Gastroesophageal sphincter (tissue), 4 donors: ENCODE results near the gene KRT6B. TPM values are rescaled to one million over a fixed set of nuclear protein-coding genes. Genes with fewer than 3 reads are reported as not detected.

Source experiments
- ATAC-seq: fragments of 150-250 bp; one replicate; pipeline ENCODE4 v1.9.1; 2016; ENCODE audit warnings: mild to moderate bottlenecking, moderate library complexity
- H3K27ac ChIP-seq, 4 donors: fragments of 200-600 bp; sonication (generic) in 3 of 4; 1 replicate in 3 of 4; 2 replicates in 1 of 4; pipeline ENCODE4 v1.5.1; 2016 to 2019
- H3K27me3 ChIP-seq: fragments of 200-600 bp; sonication (generic); one replicate; pipeline ENCODE4 v1.5.1; 2019
- H3K36me3 ChIP-seq, 2 donors: fragments of 200-600 bp; sonication (generic); one replicate each; pipeline ENCODE4 v1.5.1; 2019; ENCODE audit warnings: control low read depth in 1 of 2
- H3K4me1 ChIP-seq, 3 donors: fragments of 200-600 bp; sonication (generic); 1 replicate in 2 of 3; 2 replicates in 1 of 3; pipeline ENCODE4 v1.5.1; 2016 to 2019; ENCODE audit warnings: control low read depth in 2 of 3
- H3K4me3 ChIP-seq, 2 donors: fragments of 200-600 bp; sonication (generic); one replicate each; pipeline ENCODE4 v1.5.1; 2019; ENCODE audit warnings: mild to moderate bottlenecking in 1 of 2, moderate library complexity in 1 of 2
- H3K9me3 ChIP-seq, 3 donors: fragments of 200-600 bp; sonication (generic); one replicate each; pipeline ENCODE4 v1.5.1; 2017 to 2019; ENCODE audit warnings: control low read depth in 2 of 3
- EP300 ChIP-seq: sonication (generic); formaldehyde crosslinking; IDR thresholded peaks from one replicate; pipeline ENCODE4 v1.6.1; 2017; ENCODE audit warnings: antibody characterized with exemption, mild to moderate bottlenecking
- POLR2A ChIP-seq, 2 donors: fragments of 450-650 bp; IDR thresholded peaks; one replicate each; pipeline ENCODE4 v1.6.1; 2017; ENCODE audit warnings: antibody characterized with exemption in 2 of 2, mild to moderate bottlenecking in 2 of 2, moderate library complexity in 1 of 2
- POLR2AphosphoS5 ChIP-seq: sonication (generic); formaldehyde crosslinking; IDR thresholded peaks from one replicate; pipeline ENCODE4 v1.6.1; 2017; ENCODE audit warnings: antibody characterized with exemption
- WGBS, 2 donors: methylation state at CpG; one replicate each; pipeline ENCODE4 v1.1.5; 2018; ENCODE audit warnings: low coverage in 1 of 2; 5-methylcytosine and 5-hydroxymethylcytosine counted together
- total RNA-seq, 4 donors: library from RNA; depleted of rRNA; stranded (reverse); fragments of >200 nt; gene quantifications; one replicate each; pipeline ENCODE4 v1.1.0, GENCODE V29; 2016
- TF ChIP-seq, protein P1 (sequence below), 4 experiments: fragments of 200-600 bp in 2 of 4; fragments of 450-650 bp in 2 of 4; sonication (generic) in 1 of 4; IDR thresholded peaks; one replicate each; pipeline ENCODE4 v1.5.1; 2017 to 2019; ENCODE audit warnings: antibody characterized with exemption in 4 of 4, mild to moderate bottlenecking in 2 of 4, moderate library complexity in 2 of 4

The KRT6B gene
- total RNA-seq, 4 donors from 2014 or later, result 0.54 to 60.8 (median 7.3) TPM

DNA sequence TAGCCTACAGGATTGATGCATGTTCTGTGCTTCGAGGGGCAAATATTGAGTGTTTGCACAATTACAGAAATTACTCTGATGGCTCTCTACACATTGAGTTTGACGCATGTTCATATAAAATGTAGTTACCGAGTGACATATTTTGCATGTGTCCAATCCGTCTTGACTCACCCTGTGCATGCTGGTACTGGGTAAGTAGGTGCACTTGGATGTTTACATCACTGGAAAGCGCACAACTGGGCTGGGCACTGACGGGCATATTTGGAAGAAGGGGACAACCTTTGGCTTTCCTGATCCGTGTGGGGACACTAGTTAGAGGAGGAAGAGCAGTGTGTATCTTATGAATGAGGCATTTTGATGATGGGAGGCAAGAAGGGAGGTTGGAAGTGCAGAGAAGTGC, 46.0 kb upstream of the KRT6B start:
- Histone ChIP-seq H3K4me3 (no peak overlapping the region), H3K36me3 (no peaks in the 10 kb centered on the region), H3K9me3 (no peaks in the 10 kb centered on the region), H3K4me1 (peaks cover 0 to 8% (median 0%) of the 10 kb centered on the region in 3 donors), H3K27me3 (no peaks in the 10 kb centered on the region), H3K27ac (no peak overlapping the region)
- ATAC-seq, result no peak
- WGBS, 2 donors, result 94 to 95% methylated on average over 5 to 6 of the region's 7 CpGs
- no peak for TF ChIP-seq POLR2AphosphoS5
- TF ChIP-seq, protein P1, sequence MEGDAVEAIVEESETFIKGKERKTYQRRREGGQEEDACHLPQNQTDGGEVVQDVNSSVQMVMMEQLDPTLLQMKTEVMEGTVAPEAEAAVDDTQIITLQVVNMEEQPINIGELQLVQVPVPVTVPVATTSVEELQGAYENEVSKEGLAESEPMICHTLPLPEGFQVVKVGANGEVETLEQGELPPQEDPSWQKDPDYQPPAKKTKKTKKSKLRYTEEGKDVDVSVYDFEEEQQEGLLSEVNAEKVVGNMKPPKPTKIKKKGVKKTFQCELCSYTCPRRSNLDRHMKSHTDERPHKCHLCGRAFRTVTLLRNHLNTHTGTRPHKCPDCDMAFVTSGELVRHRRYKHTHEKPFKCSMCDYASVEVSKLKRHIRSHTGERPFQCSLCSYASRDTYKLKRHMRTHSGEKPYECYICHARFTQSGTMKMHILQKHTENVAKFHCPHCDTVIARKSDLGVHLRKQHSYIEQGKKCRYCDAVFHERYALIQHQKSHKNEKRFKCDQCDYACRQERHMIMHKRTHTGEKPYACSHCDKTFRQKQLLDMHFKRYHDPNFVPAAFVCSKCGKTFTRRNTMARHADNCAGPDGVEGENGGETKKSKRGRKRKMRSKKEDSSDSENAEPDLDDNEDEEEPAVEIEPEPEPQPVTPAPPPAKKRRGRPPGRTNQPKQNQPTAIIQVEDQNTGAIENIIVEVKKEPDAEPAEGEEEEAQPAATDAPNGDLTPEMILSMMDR (IDR thresholded peaks at IDR 0.05), result no peak
- TF ChIP-seq POLR2A (IDR thresholded peaks at IDR 0.05), result no peak
- TF ChIP-seq EP300, result no peak

DNA sequence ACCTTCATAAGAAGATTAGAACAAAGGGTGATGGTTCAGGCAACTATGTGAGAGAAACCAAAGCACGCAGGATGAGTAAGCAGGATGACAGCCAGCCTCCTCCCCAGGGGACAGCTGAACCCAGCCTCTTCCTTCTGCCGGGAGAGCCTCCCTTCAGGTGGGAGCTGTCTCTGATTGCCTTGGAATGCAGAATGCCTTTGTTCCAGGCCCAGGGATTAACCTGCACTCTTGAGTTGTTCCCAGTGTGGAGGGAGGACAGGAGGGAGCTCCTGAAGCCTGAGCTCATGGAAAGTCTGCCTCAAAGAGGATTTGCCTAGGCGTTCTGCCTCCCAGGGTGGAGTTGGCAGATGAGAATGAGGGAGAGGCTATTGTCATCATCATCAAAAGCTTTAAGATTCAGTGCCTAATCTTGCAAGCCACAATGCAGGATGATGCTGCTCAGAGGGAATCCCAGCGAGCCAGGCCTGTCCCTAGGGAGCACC, 44.7 kb upstream of the KRT6B start:
- H3K27me3 ChIP-seq, result peaks cover 9% of the 10 kb centered on the region
- H3K9me3 ChIP-seq, result no peaks in the 10 kb centered on the region
- no peak overlapping the region for H3K4me3 ChIP-seq
- ATAC-seq, result peak; percentile 46
- TF ChIP-seq, protein P1 (IDR thresholded peaks at IDR 0.05), result no peak
- TF ChIP-seq POLR2AphosphoS5 (no peak), EP300 (no peak), POLR2A (IDR thresholded peaks at IDR 0.05) (no peak)
- no peak overlapping the region for H3K27ac ChIP-seq
- 60 to 100% methylated on average over 1 of the region's 4 CpGs for WGBS, 2 donors
- no peaks in the 10 kb centered on the region for H3K36me3 ChIP-seq
- H3K4me1 ChIP-seq, result peaks cover 0 to 8% (median 0%) of the 10 kb centered on the region in 3 donors

DNA sequence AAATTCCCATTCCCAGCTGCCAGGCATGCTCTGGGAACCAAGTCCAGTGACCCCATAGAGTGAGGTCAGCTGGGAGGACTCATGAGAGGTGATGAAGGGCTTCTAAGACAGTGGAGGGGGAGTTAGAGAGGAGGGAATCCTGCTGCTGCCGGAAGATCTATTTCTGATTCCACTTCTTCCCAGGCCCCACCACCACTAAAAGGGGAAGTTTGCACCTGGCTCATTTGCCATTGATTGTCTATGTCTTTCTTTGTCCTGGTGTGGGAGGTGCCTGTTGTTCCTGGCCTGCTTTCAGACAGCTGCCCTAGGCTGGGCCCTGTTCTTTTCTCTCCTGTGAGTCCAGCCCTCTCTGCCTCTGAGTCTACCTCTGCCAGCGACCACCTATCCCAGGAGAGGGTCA, 44.1 kb upstream of the KRT6B start:
- TF ChIP-seq, protein P1 (IDR thresholded peaks at IDR 0.05), result no peak
- TF ChIP-seq POLR2AphosphoS5, result no peak
- TF ChIP-seq POLR2A (IDR thresholded peaks at IDR 0.05), result no peak
- TF ChIP-seq EP300, result no peak
- WGBS, 2 donors, result 60 to 69% methylated on average over 1 of the region's 2 CpGs
- Histone ChIP-seq H3K4me1 (peaks cover 0 to 8% (median 0%) of the 10 kb centered on the region in 3 donors), H3K36me3 (no peaks in the 10 kb centered on the region), H3K27me3 (peaks cover 10% of the 10 kb centered on the region), H3K4me3 (no peak overlapping the region), H3K27ac (no peak overlapping the region), H3K9me3 (no peaks in the 10 kb centered on the region)
- ATAC-seq, result no peak

DNA sequence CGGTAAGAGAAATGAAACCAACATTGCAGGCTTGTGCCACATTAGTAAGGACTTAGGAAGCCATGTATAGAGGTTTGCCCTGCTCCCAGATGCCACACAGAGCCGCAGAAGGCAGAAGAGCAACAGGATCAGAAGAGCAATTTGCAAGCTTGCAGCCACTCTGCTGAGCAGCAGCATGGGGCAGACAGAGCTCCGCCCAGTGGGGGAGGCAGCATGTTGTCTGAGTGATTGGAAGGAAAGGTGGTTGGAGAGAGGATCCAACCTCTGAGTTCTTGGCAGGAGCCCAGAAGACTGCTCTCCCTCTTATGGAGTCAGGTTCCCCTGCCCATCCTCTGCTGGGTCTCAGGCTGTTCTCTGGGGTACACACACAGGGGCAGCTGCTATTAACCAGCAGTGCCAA, 43.4 kb upstream of the KRT6B start:
- Histone ChIP-seq H3K27ac (no peak overlapping the region), H3K36me3 (no peaks in the 10 kb centered on the region), H3K4me1 (peaks cover 0 to 8% (median 0%) of the 10 kb centered on the region in 3 donors), H3K27me3 (peaks cover 10% of the 10 kb centered on the region), H3K4me3 (no peak overlapping the region), H3K9me3 (no peaks in the 10 kb centered on the region)
- WGBS, 2 donors, result 41 to 43% methylated on average over 2 to 3 of the region's 3 CpGs
- TF ChIP-seq EP300 (no peak), POLR2AphosphoS5 (no peak), POLR2A (IDR thresholded peaks at IDR 0.05) (no peak)
- TF ChIP-seq, protein P1 (IDR thresholded peaks at IDR 0.05), result no peak
- no peak for ATAC-seq

DNA sequence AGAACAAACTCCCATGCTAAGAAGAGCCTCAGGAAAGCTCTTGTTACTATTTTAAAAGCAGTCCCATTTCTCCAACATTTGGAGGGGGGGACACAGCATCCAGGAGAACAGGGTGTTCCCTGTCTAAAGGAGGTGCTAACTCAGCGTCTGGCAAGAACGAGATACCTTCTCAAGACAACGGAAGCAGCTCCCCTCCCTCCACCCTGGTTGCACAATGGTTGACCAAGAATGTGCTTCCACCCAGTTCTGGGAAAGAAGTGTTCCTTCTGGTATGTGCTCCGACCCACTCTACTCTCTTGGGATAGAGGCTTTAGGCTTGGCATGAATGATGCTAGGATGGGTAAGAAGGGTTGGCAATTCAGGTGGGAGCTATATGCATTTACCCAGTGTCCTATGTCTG, 42.6 kb upstream of the KRT6B start:
- Histone ChIP-seq H3K4me1 (peaks cover 0 to 8% (median 0%) of the 10 kb centered on the region in 3 donors), H3K4me3 (no peak overlapping the region), H3K27ac (no peak overlapping the region), H3K9me3 (no peaks in the 10 kb centered on the region), H3K27me3 (peaks cover 10% of the 10 kb centered on the region), H3K36me3 (no peaks in the 10 kb centered on the region)
- TF ChIP-seq POLR2AphosphoS5 (peak; percentile 57), POLR2A (IDR thresholded peaks at IDR 0.05) (no peak)
- 46% methylated on average over 3 of the region's 4 CpGs; no CpG with 5 or more reads in 1 of the 2 donors for WGBS, 2 donors
- peak; percentile 78 for ATAC-seq
